ENCODE measurements around the gene MGAT1. TPM values are rescaled to one million over a fixed set of nuclear protein-coding genes. Genes with fewer than 3 reads are reported as not detected.

The MGAT1 gene
- total and polyA plus RNA-seq, 2 of the 8 experiments (the other 6 are each of a cell fraction or from before 2014, with no cell fraction given) = 66.8 to 77.0 TPM

DNA sequence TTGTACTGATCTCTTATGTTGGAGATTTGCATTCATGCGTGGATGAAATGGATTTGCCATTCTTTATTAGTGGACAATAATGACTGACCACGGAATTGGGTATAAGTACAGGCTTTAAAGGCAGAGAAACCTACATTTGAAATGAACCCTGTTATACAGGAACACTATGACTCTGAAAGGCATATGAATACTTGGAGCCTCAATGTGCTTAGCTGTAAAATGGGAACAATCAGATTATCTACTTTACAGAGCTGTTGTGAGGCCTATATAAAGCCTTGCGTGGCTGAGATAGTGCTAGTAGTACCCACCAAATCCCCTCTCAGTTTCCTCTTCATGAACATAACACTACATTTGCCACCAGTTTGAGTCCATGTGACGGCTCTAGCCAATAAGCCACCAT lies 18.9 kb upstream of the MGAT1 start:
- Histone ChIP-seq H3K18ac (ENCODE audit: extremely low read depth, low read length) (no peak overlapping the region), H2AK5ac (ENCODE audit: low read depth, low read length) (no peak overlapping the region), H3K27ac (ENCODE audit: low read depth, low read length) (no peak overlapping the region), H3K23me2 (ENCODE audit: low read depth, low read length) (no peaks in the 10 kb centered on the region), H3K14ac (ENCODE audit: insufficient read length) (no peak overlapping the region), H2AFZ (ENCODE audit: low read length) (no peak overlapping the region), H3K56ac (replicated peaks; ENCODE audit: insufficient read length, low read depth, low read length) (no peak overlapping the region), H4K91ac (replicated peaks; ENCODE audit: insufficient read length, low read length) (no peak overlapping the region), H3K4me1 (replicated peaks in 1 of 4; ENCODE audit: control insufficient read depth in 3 of 4, insufficient read depth in 4 of 4, low read length in 3 of 4) (peaks cover 0 to 6% (median 3%) of the 10 kb centered on the region in 4 experiments; a peak in 4 of 7 replicates), H3K9me3 (ENCODE audit: insufficient read depth in 2 of 2, low read depth in 1 of 2, low read length in 1 of 2) (no peaks in the 10 kb centered on the region), H4K8ac (ENCODE audit: extremely low read depth, insufficient read depth, low read length) (no peak overlapping the region), H2BK15ac (ENCODE audit: low read length) (no peak overlapping the region), H2BK20ac (ENCODE audit: low read length) (no peak overlapping the region), H3K4me2 (ENCODE audit: insufficient read depth in 1 of 2, low read depth in 2 of 2, low read length in 2 of 2) (no peak overlapping the region), H2BK120ac (replicated peaks; ENCODE audit: low read depth, low read length) (no peak overlapping the region), H3K36me3 (ENCODE audit: control insufficient read depth in 2 of 4, insufficient read depth in 4 of 4, low read length in 3 of 4) (no peaks in the 10 kb centered on the region), H2BK12ac (ENCODE audit: low read depth, low read length) (no peak overlapping the region), H3K23ac (ENCODE audit: insufficient read length) (no peak overlapping the region), H3K79me1 (ENCODE audit: low read depth, low read length) (no peaks in the 10 kb centered on the region), H2BK5ac (ENCODE audit: low read depth, low read length) (no peak overlapping the region), H4K5ac (ENCODE audit: insufficient read length, low read depth, low read length) (no peak overlapping the region), H3K9ac (replicated peaks in 1 of 4; ENCODE audit: extremely low read depth in 1 of 4, low read depth in 3 of 4, low read length in 3 of 4) (no peak overlapping the region), H3K79me2 (ENCODE audit: control insufficient read depth in 1 of 2, insufficient read depth in 2 of 2, low read length in 2 of 2) (no peaks in the 10 kb centered on the region), H3K27me3 (replicated peaks in 1 of 4; ENCODE audit: control insufficient read depth in 3 of 4, extremely low read depth in 1 of 4, insufficient read depth in 3 of 4, low read length in 3 of 4) (peaks cover 0 to 2% (median 2%) of the 10 kb centered on the region in 4 experiments; a peak in 3 of 7 replicates), H4K20me1 (replicated peaks in 1 of 2; ENCODE audit: control insufficient read depth in 1 of 2, insufficient read depth in 2 of 2, low read length in 2 of 2) (no peaks in the 10 kb centered on the region), H3K4me3 (ENCODE audit: extremely low read depth in 1 of 4, insufficient read depth in 2 of 4, low read depth in 3 of 4, low read length in 4 of 4) (no peak overlapping the region), H3K4ac (replicated peaks; ENCODE audit: insufficient read length, low read depth, low read length) (no peak overlapping the region)
- FAIRE-seq = no peak
- WGBS, 2 experiments (ENCODE audit: extremely low coverage in 1 of 2, insufficient coverage in 1 of 2, insufficient read length in 1 of 2, insufficient replicate concordance in 2 of 2, low coverage in 1 of 2, low lambda C conversion rate in 2 of 2, missing lambda C conversion rate in 1 of 2) = 91% methylated on average over 4 of the region's 4 CpGs; no CpG with 5 or more reads in 1 of the 2 experiments
- POLR2A ChIA-PET (ENCODE audit: partially characterized antibody) = interaction anchor here (0.8 kb wide), 2 partner anchors 10 to 20 kb away, joined by 3 read pairs; no protein-coding TSS in a partner anchor
- CTCF ChIA-PET (ENCODE audit: partially characterized antibody) = interaction anchor here (1.6 kb wide), 1 partner anchor 9 kb away, joined by 9 read pairs; no protein-coding TSS in a partner anchor
- DNase-seq (ENCODE audit: low read depth in 1 of 2, low spot score in 2 of 2) = no peak
- TF ChIP-seq BCL11A (IDR thresholded peaks at IDR 0.05; ENCODE audit: low read depth in 2 of 2, low read length in 2 of 2) (no peak), ASH2L (IDR thresholded peaks at IDR 0.05; ENCODE audit: low read length) (no peak), TEAD4 (IDR thresholded peaks at IDR 0.05; ENCODE audit: low read depth, low read length) (no peak), NANOG (IDR thresholded peaks at IDR 0.05; ENCODE audit: insufficient read depth, low read depth, low read length, poor library complexity, severe bottlenecking) (no peak), NRF1 (IDR thresholded peaks at IDR 0.05; ENCODE audit: low read depth, low read length) (no peak), SIX5 (IDR thresholded peaks at IDR 0.05; ENCODE audit: low read depth, low read length) (no peak), RBBP5 (IDR thresholded peaks at IDR 0.05; ENCODE audit: borderline replicate concordance, low read depth, low read length) (no peak), POLR2A (IDR thresholded peaks at IDR 0.05; ENCODE audit: control extremely low read depth in 1 of 2, low read depth in 2 of 2, low read length in 2 of 2) (no peak), KDM5A (IDR thresholded peaks at IDR 0.05; ENCODE audit: low read length) (no peak), CHD2 (IDR thresholded peaks at IDR 0.05; ENCODE audit: low read length) (no peak), PHF8 (conservative IDR thresholded peaks at IDR 0.05; ENCODE audit: low read depth, low read length) (no peak), CBX5 (IDR thresholded peaks at IDR 0.05; ENCODE audit: low read depth, low read length) (no peak), GABPA (IDR thresholded peaks at IDR 0.05; ENCODE audit: borderline replicate concordance, insufficient read depth, low read length) (no peak), CREB1 (IDR thresholded peaks at IDR 0.05) (no peak), EGR1 (IDR thresholded peaks at IDR 0.05; ENCODE audit: borderline replicate concordance, low read depth, low read length) (no peak)
